Measurements from ENCODE around the gene ITPK1. TPM values are rescaled to one million over a fixed set of nuclear protein-coding genes. Genes with fewer than 3 reads are reported as not detected.

Gene ITPK1
- total and polyA plus RNA-seq, 2 donors (not counting 3 experiments of a cell fraction or from before 2014, with no cell fraction given): 39.6 to 51.8 TPM

DNA sequence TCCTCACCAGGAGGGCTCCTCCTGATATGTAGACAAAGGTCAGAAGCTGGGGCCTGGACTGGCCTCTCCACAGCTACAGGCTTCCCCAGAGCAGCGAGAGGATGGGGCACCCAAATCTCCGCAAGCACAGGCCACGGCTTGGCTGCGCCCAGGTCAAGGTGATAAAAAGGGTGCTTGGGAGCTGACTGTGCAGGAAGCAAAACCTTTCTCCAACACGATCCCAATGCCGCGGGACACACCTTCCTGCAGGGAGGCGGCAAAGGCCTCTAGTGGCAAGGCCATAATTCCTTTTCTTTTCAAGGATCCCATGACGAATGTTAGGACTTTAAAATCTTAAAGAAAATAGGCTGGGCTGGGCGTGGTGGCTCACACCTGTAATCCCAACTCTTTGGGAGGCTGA, 13.6 kb downstream of the ITPK1 start:
- Histone ChIP-seq H3K4me2 (ENCODE audit: insufficient read depth, low read length) (no peak overlapping the region), H3K27ac (ENCODE audit: insufficient read depth, low read depth, low read length) (no peak overlapping the region), H2AFZ (ENCODE audit: low read depth, low read length) (no peak overlapping the region), H3K4me1 (ENCODE audit: control insufficient read depth, extremely low read depth, insufficient read depth, low read length) (no peaks in the 10 kb centered on the region), H3K9me1 (replicated peaks; ENCODE audit: control insufficient read depth, extremely low read depth, insufficient read depth, low read length) (no peaks in the 10 kb centered on the region), H3K9me3 (replicated peaks; ENCODE audit: control insufficient read depth, insufficient read depth, low read length) (no peaks in the 10 kb centered on the region), H4K20me1 (replicated peaks; ENCODE audit: control insufficient read depth, extremely low read depth, insufficient read depth, low read length) (no peaks in the 10 kb centered on the region), H3K27me3 (ENCODE audit: control insufficient read depth in 2 of 2, insufficient read depth in 2 of 2, low read length in 2 of 2) (no peaks in the 10 kb centered on the region), H3K36me3 (ENCODE audit: control insufficient read depth in 2 of 2, extremely low read depth in 1 of 2, insufficient read depth in 2 of 2, low read length in 2 of 2) (no peaks in the 10 kb centered on the region), H3K4me3 (replicated peaks in 1 of 3; ENCODE audit: insufficient read depth in 1 of 3, low read depth in 1 of 3, low read length in 3 of 3) (no peak overlapping the region), H3K79me2 (ENCODE audit: control insufficient read depth, insufficient read depth, low read length) (no peaks in the 10 kb centered on the region), H3K9ac (replicated peaks; ENCODE audit: extremely low read depth, insufficient read depth, low read length) (no peak overlapping the region)
- CTCF ChIA-PET: interaction anchor here (0.6 to 2.5 kb wide), 3 partner anchors 11 to 150 kb away, joined by 3 to 21 read pairs (median 4); no protein-coding TSS in a partner anchor
- no TSS peak for BruUV-seq (replicated peaks)
- DNase-seq (ENCODE audit: low read depth, low spot score) (no peak), FAIRE-seq (no peak)
- POLR2A ChIA-PET: no interaction called here
- dilution Hi-C loops (cut with MboI; ENCODE audit: extremely low pct_ligation_motif_present, low sequenced_read_pairs) (no loop called here), intact Hi-C loops (cut with micrococcal nuclease) (no loop called here)
- no peak for TF ChIP-seq JUN (IDR thresholded peaks at IDR 0.05; ENCODE audit: borderline replicate concordance, insufficient read depth, insufficient read length, low read depth)
- no peak for TF ChIP-seq MYC (IDR thresholded peaks at IDR 0.05; ENCODE audit: low read depth, low read length)
- TF ChIP-seq GATA2 (IDR thresholded peaks at IDR 0.05; ENCODE audit: insufficient read depth, insufficient read length, low read depth, low read length): no peak
- no peak for TF ChIP-seq EZH2 (IDR thresholded peaks at IDR 0.05; ENCODE audit: borderline replicate concordance, low read depth, low read length, severe bottlenecking)
- TF ChIP-seq, protein P1, sequence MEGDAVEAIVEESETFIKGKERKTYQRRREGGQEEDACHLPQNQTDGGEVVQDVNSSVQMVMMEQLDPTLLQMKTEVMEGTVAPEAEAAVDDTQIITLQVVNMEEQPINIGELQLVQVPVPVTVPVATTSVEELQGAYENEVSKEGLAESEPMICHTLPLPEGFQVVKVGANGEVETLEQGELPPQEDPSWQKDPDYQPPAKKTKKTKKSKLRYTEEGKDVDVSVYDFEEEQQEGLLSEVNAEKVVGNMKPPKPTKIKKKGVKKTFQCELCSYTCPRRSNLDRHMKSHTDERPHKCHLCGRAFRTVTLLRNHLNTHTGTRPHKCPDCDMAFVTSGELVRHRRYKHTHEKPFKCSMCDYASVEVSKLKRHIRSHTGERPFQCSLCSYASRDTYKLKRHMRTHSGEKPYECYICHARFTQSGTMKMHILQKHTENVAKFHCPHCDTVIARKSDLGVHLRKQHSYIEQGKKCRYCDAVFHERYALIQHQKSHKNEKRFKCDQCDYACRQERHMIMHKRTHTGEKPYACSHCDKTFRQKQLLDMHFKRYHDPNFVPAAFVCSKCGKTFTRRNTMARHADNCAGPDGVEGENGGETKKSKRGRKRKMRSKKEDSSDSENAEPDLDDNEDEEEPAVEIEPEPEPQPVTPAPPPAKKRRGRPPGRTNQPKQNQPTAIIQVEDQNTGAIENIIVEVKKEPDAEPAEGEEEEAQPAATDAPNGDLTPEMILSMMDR (IDR thresholded peaks at IDR 0.05; ENCODE audit: extremely low read depth in 1 of 2, insufficient read depth in 1 of 2, low read depth in 1 of 2, low read length in 2 of 2): no peak
- TF ChIP-seq, protein P2, sequence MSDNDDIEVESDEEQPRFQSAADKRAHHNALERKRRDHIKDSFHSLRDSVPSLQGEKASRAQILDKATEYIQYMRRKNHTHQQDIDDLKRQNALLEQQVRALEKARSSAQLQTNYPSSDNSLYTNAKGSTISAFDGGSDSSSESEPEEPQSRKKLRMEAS (IDR thresholded peaks at IDR 0.05; ENCODE audit: insufficient read depth, insufficient read length): no peak
- no peak for TF ChIP-seq FOS (IDR thresholded peaks at IDR 0.05; ENCODE audit: borderline replicate concordance, insufficient read depth, low read length)
- TF ChIP-seq POLR2A (IDR thresholded peaks at IDR 0.05; ENCODE audit: low read depth, low read length): no peak
- TF ChIP-seq POLR2AphosphoS5 (IDR thresholded peaks at IDR 0.05; ENCODE audit: insufficient read depth, low read depth, low read length): no peak
